Liver (tissue), 9 donors: Measurements from ENCODE around the gene ZNF862. TPM values are rescaled to one million over a fixed set of nuclear protein-coding genes. Genes with fewer than 3 reads are reported as not detected.

Experiments
- DNase-seq: peaks from one replicate; pipeline ENCODE4 v3.0.0-alpha.2; 2017; ENCODE audit warnings: low spot score
- H3K27ac ChIP-seq, 2 donors: one replicate each; pipeline ENCODE4 v1.7.0; 2013; ENCODE audit warnings: inconsistent platforms in 2 of 2, low read length in 2 of 2, control low read depth in 1 of 2, low read depth in 1 of 2, mild to moderate bottlenecking in 1 of 2
- H3K27me3 ChIP-seq, 4 donors: one replicate each; pipeline versions ENCODE4 v1.6.1 to v1.7.0; 2013; ENCODE audit warnings: low read length in 3 of 4, inconsistent platforms in 1 of 4, mild to moderate bottlenecking in 1 of 4, moderate library complexity in 1 of 4; ENCODE audit not compliant: control insufficient read depth in 4 of 4, insufficient read depth in 4 of 4
- H3K36me3 ChIP-seq, 4 donors: one replicate each; pipeline versions ENCODE4 v1.6.1 to v1.7.0; 2013; ENCODE audit warnings: low read length in 3 of 4, mild to moderate bottlenecking in 3 of 4, low read depth in 1 of 4, moderate library complexity in 1 of 4; ENCODE audit not compliant: control insufficient read depth in 4 of 4, insufficient read depth in 3 of 4
- H3K4me1 ChIP-seq, 4 donors: one replicate each; pipeline versions ENCODE4 v1.6.1 to v1.7.0; 2013; ENCODE audit warnings: low read length in 3 of 4, mild to moderate bottlenecking in 3 of 4, moderate library complexity in 1 of 4; ENCODE audit not compliant: control insufficient read depth in 4 of 4, insufficient read depth in 4 of 4
- H3K4me3 ChIP-seq, 3 donors: one replicate each; pipeline versions ENCODE4 v1.6.1 to v1.7.0; 2013; ENCODE audit warnings: low read length in 3 of 3, control low read depth in 1 of 3, low read depth in 1 of 3, mild to moderate bottlenecking in 1 of 3
- H3K9ac ChIP-seq, 2 donors: one replicate each; pipeline ENCODE4 v1.7.0; 2013; ENCODE audit warnings: low read length in 2 of 2, mild to moderate bottlenecking in 2 of 2, moderate library complexity in 2 of 2, control low read depth in 1 of 2, low read depth in 1 of 2
- H3K9me3 ChIP-seq, 4 donors: one replicate each; pipeline versions ENCODE4 v1.6.1 to v1.7.0; 2013; ENCODE audit warnings: low read length in 3 of 4; ENCODE audit not compliant: control insufficient read depth in 4 of 4
- CTCF ChIP-seq: fragments of 150-350 bp; IDR thresholded peaks from 2 replicates; pipeline ENCODE4 v1.5.1; 2017; ENCODE audit warnings: improper control_type of control experiment, low read depth, low read length; ENCODE audit not compliant: missing input control
- EGR1 ChIP-seq, 2 donors: IDR thresholded peaks; 2 replicates each; pipeline ENCODE4 v1.6.1; 2016 to 2018; ENCODE audit warnings: antibody characterized with exemption in 2 of 2, low read depth in 2 of 2
- FOXA1 ChIP-seq: IDR thresholded peaks from 2 replicates; pipeline ENCODE4 v1.6.1; 2016; ENCODE audit warnings: antibody characterized with exemption
- FOXA2 ChIP-seq: IDR thresholded peaks from 2 replicates; pipeline ENCODE4 v1.6.1; 2016; ENCODE audit warnings: antibody characterized with exemption
- GABPA ChIP-seq, 2 donors: IDR thresholded peaks in 1 of 2; conservative IDR thresholded peaks in 1 of 2; 2 replicates each; pipeline ENCODE4 v1.6.1; 2016; ENCODE audit warnings: antibody characterized with exemption in 2 of 2, mild to moderate bottlenecking in 1 of 2, moderate library complexity in 1 of 2
- HNF4A ChIP-seq, 2 donors: conservative IDR thresholded peaks; 2 replicates each; pipeline ENCODE4 v1.6.1; 2016; ENCODE audit warnings: antibody characterized with exemption in 2 of 2, mild to moderate bottlenecking in 2 of 2
- HNF4G ChIP-seq: IDR thresholded peaks from 2 replicates; pipeline ENCODE4 v1.6.1; 2016; ENCODE audit warnings: antibody characterized with exemption
- JUND ChIP-seq, 2 donors: IDR thresholded peaks; 2 replicates each; pipeline ENCODE4 v1.6.1; 2016; ENCODE audit warnings: antibody characterized with exemption in 2 of 2
- MAX ChIP-seq: IDR thresholded peaks from 2 replicates; pipeline ENCODE4 v1.6.1; 2016; ENCODE audit warnings: antibody characterized with exemption
- NR2F2 ChIP-seq: IDR thresholded peaks from 2 replicates; pipeline ENCODE4 v1.6.1; 2016; ENCODE audit warnings: antibody characterized with exemption
- RAD21 ChIP-seq, 2 donors: IDR thresholded peaks; 2 replicates each; pipeline ENCODE4 v1.6.1; 2016; ENCODE audit warnings: antibody characterized with exemption in 2 of 2, mild to moderate bottlenecking in 2 of 2
- REST ChIP-seq: IDR thresholded peaks from 2 replicates; pipeline ENCODE4 v1.6.1; 2016; ENCODE audit warnings: antibody characterized with exemption, mild to moderate bottlenecking
- RXRA ChIP-seq, 2 donors: IDR thresholded peaks; 2 replicates each; pipeline ENCODE4 v1.6.1; 2017 to 2018; ENCODE audit warnings: antibody characterized with exemption in 2 of 2, mild to moderate bottlenecking in 1 of 2
- SP1 ChIP-seq: IDR thresholded peaks from 2 replicates; pipeline ENCODE4 v1.6.1; 2018; ENCODE audit warnings: antibody characterized with exemption, mild to moderate bottlenecking
- TAF1 ChIP-seq: conservative IDR thresholded peaks from 2 replicates; pipeline ENCODE4 v1.6.1; 2016; ENCODE audit warnings: antibody characterized with exemption, mild to moderate bottlenecking
- YY1 ChIP-seq: IDR thresholded peaks from 2 replicates; pipeline ENCODE4 v1.6.1; 2016; ENCODE audit warnings: antibody characterized with exemption, mild to moderate bottlenecking
- ZBTB33 ChIP-seq: IDR thresholded peaks from 2 replicates; pipeline ENCODE4 v1.6.1; 2016; ENCODE audit warnings: antibody characterized with exemption
- WGBS: extraction: QIAGEN DNeasy Blood & Tissue Kit; methylation state at CpG from one replicate; pipeline ENCODE4 v1.1.7; 2013; 5-methylcytosine and 5-hydroxymethylcytosine counted together
- polyA plus RNA-seq, 2 donors: library from polyadenylated mRNA; stranded (reverse) in 1 of 2; unstranded in 1 of 2; fragments of 200-250 nt in 1 of 2; fragments of >200 nt in 1 of 2; fragmentation: Nextera tagmentation in 1 of 2; extraction: Ambion mirVana in 1 of 2; gene quantifications; one replicate each; pipeline versions ENCODE4 v1.2.1 to v1.2.3, GENCODE V29; 2013 to 2015
- total RNA-seq, 2 donors: library from RNA; depleted of rRNA; stranded (reverse); fragments of >200 nt; gene quantifications; one replicate each; pipeline ENCODE4 v1.2.3, GENCODE V29; 2014
- TF ChIP-seq, protein P1 (sequence below): IDR thresholded peaks from 2 replicates; pipeline ENCODE4 v1.6.1; 2016; ENCODE audit warnings: antibody characterized with exemption
- donor health status: healthy.
- donor health status: healthy.
- donor health status: healthy.
- donor health status: healthy.
- donor health status: healthy.

ZNF862 gene
- total RNA-seq (1 to 10 TPM; 5.2 to 9.4 TPM), polyA plus RNA-seq (1 to 10 TPM; 1.9 to 2.5 TPM)

GRCh38 chr7:149838224-149838991 lies at the start of gene ZNF862:
TSS of gene ZNF862 (plus strand) at chr7:149838375. CDS start at chr7:149838612, 237 bp downstream.
- H3K4me3 ChIP-seq = peak within 1 kb of the TSS; percentile 62 to 77 (median 72)
- peak; percentile 94 for DNase-seq
- no peaks in the 10 kb centered on the region for H3K27me3 ChIP-seq
- TF ChIP-seq, protein P1, sequence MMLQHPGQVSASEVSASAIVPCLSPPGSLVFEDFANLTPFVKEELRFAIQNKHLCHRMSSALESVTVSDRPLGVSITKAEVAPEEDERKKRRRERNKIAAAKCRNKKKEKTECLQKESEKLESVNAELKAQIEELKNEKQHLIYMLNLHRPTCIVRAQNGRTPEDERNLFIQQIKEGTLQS = no peak
- TF ChIP-seq YY1 (peak; percentile 63), JUND (IDR thresholded peaks at IDR 0.05) (no peak), MAX (no peak), RAD21 (IDR thresholded peaks at IDR 0.05) (peak in 1 of 2 donors; percentile 44), TAF1 (no peak), SP1 (peak; percentile 78), EGR1 (IDR thresholded peaks at IDR 0.05; ENCODE audit: low read depth in 2 of 2) (no peak), NR2F2 (no peak), REST (peak; percentile 70), ZBTB33 (no peak), GABPA (IDR thresholded peaks at IDR 0.05 in 1 of 2, conservative IDR thresholded peaks at IDR 0.05 in 1 of 2) (peak in 1 of 2 donors; percentile 71), FOXA2 (no peak), CTCF (no peak), RXRA (IDR thresholded peaks at IDR 0.05) (peak in 1 of 2 donors; percentile 48), FOXA1 (peak; percentile 44), HNF4G (no peak), HNF4A (conservative IDR thresholded peaks at IDR 0.05) (peak; percentile 38 to 63)
- peak within 1 kb of the TSS; percentile 71 to 77 for H3K27ac ChIP-seq
- WGBS = under 1% methylated on average over 86 of the region's 86 CpGs
- H3K4me1 ChIP-seq = peaks cover 0 to 14% (median 5%) of the 10 kb centered on the region in 4 donors
- H3K36me3 ChIP-seq = no peaks in the 10 kb centered on the region
- peak within 1 kb of the TSS in 1 of 2 donors; percentile 62 for H3K9ac ChIP-seq
- no peaks in the 10 kb centered on the region for H3K9me3 ChIP-seq
